GDM1 (cell line): ENCODE measurements around the gene SOAT1.
"Not testable (repeated sequence)": the region's sequence is repeated elsewhere in the genome, so short reads cannot be mapped to it uniquely, and the experiment has no call there.

Experiments used
- DNase-seq: peaks from one replicate; lab custom pipeline; 2025; lab: John Stamatoyannopoulos, UW

The SOAT1 gene

GRCh38 chr1:179293340-179294327, at the start of gene SOAT1:
Gene SOAT1 (plus strand): TSS chr1:179293797. CDS start chr1:179302685, 8,888 bp downstream.
- DNase-seq, result peak; percentile 80

- DNase-seq, result not testable (repeated sequence)
Observed at GRCh38 chr1:179245426-179245825, 48.2 kb upstream of the SOAT1 start.

GRCh38 chr1:179247923-179248322, 45.7 kb upstream of the SOAT1 start:
- DNase-seq, result no peak

DNA sequence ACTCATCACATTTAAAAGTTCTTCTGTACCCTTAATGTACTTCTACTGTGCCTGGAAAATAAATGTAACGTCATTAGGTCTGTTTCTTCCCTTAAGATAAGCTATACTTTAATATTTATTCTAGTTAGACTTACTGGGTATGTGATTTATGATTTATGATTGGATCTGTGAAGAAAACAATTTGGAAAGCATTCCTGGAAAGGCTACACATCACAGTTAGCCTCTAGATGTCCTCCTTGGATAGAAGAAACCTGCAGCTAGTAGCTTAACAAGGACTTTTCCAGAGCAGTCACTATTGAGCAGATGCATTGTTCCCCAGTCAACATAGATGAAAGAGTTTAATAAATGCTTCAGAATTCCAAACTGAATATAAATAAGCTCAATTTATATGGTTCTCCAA, 41.9 kb upstream of the SOAT1 start:
- no peak for DNase-seq

GRCh38 chr1:179252606-179253005, 41.0 kb upstream of the SOAT1 start:
- DNase-seq, result no peak

DNA sequence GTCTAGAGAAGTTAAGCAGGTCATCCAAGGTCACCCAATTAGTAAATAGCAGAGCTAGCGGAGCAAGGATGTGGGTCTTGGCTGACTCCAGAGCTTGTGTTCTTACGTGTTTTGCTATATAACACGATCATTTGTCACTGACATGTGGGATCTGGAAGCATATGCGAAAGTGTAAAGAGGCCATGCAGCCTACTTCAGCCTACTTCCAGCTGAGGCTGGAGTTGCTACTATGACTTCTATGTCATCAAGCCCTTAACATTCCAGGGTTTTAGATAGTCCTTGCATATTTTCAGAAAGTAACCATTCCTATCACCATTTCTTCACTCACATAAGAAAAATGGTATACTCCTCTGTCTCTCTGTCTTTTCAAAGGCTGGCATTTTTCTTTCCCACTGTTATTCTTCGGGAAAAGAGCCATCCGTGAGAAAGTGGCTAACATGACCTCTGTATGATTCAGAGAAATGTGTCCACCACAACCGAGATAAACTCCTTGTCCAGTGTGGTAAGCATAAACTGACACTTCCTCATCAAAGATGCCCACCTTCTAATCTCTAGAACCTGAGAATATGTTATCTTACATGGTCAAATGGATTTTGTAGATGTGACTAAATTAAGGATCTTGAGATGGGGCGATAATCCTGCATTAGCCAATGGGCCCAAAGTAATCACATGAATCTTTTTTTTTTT, 40.2 kb upstream of the SOAT1 start:
- DNase-seq, result no peak

GRCh38 chr1:179262183-179262582, 31.4 kb upstream of the SOAT1 start:
- DNase-seq, result no peak

DNA sequence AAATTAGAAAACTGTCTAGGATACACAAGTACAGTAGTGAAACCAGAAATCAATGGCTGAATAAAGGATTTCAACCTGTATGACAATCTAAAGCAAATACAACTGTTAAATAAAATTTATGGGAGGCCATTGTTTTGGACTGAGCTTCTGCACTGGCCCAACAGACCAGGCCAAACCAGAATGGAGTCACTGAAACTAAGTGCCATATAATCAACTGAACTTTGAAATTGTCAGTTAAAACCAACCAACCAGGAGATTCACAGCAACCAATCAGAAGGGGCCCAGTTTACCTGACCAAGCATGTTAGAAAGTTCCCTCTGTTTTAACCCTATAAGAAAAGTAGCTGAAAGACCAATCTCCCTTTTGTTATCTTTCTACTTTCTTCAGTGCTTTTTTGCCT, 30.5 kb upstream of the SOAT1 start:
- no peak for DNase-seq

DNA sequence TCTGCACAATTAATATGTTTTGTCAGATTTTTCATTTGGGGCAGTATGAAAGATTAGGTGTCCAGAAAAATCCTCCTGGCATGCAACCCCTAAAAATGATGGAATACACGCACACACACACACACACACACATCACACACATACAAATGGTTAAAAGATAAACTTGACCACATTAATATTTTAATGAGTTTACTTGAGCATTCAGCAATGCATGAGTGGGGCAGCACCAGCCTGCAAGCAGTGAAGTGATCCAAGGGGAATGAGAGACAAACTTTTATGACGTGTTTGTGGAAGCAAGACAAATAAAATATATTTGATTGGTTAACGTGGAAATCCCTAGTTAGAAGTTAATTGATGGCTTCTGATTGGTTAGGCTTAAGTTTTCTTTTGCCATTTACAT, 29.1 kb upstream of the SOAT1 start:
- DNase-seq, result no peak

- no peak for DNase-seq
Observed at GRCh38 chr1:179269071-179269470, 24.5 kb upstream of the SOAT1 start.

DNA sequence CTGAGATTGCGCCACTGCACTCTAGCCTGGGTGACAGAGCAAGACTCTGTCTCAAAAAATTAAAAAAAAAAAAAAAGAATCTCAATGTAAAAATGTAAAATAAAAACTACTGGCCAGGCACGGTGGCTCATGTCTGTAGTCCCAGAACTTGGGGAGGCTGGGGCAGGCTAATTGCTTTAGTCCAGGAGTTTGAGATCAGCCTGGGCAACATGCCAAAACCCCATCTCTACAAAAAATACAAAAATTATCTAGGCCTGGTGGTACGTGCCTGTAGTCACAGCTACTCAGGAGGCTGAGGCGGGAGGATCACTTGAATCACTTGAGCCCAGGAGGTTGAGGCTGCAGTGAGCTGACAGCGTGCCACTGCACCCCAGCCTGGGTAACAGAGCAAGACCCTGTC, 19.2 kb upstream of the SOAT1 start:
- not testable (repeated sequence) for DNase-seq

DNA sequence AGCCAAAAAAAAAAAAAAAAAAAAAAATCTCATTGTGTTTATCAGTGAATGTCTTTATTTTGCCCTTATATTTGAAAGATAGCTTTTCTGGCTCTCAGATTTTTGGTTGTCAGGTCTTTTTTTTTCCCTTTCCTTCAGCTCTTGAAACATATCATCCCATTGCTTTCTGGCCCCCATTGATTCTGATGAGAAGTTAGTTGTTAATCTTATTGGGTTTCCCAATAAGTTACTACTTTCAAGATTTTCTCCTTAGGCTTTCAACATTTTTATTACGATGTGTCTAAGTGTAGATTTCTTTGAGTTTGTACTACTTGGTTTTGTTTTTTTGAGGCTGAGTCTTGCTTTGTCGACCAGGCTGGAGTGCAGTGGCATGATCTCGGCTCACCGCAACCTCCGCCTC, 14.7 kb upstream of the SOAT1 start:
- no peak for DNase-seq

- DNase-seq, result no peak
Observed at GRCh38 chr1:179283992-179284391, 9.6 kb upstream of the SOAT1 start.

DNA sequence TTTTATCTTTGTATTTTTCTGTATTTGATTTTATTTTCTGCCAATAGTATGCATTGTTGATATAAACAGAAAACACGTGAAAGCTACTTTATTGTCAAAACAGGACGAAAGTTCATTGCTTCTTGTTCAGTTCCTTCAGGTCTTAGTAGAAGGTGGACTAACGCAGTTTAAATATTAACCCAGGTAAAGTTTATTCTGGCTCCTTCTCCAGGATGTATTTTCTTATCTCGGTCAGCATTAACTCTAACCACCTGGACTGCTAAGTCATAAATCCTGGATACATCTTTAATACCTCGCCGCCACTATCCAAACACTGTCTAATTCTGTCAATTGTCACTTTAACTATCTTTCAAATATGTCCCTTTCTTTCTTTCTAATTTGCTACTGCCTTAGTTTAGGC, 5.7 kb upstream of the SOAT1 start:
- DNase-seq, result no peak

DNA sequence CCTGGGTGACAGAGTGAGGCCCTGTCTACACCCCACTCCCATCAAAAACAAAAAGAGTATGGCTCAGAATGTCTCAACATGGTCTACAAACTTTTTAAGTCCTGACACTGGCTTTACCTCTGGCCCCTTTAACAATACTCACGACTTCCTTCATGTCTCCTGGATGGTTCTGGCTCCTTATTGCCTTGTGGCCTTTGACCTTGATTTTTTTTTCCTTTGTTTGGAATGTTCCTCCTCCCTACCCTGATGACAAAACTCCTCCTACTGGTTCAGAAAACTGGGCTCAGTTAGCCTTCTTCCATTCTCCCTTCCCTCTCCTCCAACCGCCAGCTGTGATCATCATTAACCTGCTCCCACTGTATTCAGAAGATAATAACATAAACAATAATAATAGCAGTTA, 4.6 kb upstream of the SOAT1 start:
- DNase-seq, result no peak

DNA sequence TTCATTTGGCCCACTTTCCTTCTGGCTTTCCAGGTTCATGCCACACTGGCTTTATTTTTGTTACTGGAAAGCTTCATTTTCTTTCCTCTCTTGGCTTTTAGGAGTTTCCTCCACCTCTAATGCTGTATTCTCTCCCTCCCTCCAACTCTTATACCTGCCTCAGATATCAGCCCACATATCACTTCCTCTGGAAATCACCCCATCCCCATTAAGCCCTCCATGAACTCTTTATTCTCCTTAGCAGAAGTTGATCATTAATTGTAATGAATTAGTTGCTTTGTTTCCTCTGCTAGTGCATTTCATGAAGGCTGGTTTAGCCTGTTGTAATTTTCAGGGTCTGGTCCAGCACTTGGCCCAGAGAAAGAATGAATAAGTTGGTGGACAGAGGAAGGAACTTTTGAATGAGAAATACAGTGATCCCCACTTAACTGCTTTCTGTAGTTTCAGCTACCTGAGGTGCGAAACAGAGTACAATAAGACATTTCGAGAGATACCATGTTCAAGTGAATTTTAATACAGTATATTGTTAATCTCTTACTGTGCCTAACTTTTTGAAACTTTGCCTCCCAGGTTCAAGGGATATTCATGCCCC, 1.7 kb downstream of the SOAT1 start:
- no peak for DNase-seq

DNA sequence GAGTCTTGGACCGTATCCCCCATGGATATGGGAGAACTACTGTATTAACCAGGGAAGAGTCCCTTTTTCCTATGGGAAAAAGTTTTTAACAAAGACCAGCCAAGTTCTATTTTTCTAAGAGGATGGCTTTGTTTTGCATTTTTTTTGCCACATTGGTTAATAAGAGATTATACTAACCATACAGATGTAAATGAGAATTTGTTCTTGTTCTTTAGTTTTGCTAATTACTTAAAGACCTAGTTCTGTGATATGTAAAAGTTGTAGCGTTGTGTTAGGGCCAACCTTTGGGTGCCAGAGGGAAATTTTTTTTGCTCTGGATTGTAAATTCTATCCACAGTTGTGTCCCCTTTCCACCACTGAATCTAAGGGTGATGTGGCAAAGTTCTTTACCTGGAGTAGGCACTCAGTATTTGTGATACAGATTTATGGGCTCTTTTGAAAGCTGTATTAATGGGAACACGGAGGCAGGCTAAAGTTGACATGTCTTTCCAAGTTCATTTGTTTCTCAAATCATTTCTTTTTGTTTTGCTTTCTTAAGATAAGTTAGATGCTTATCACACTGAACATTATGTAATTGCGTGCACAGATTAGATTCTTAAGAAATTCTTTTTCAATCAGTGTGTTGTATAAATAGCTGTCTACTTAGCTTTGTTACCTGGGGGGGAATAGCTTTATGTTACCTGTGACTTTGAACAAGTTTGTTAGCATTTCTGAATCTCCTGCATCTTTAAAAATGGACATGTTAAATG, 2.9 kb downstream of the SOAT1 start:
- DNase-seq, result no peak

DNA sequence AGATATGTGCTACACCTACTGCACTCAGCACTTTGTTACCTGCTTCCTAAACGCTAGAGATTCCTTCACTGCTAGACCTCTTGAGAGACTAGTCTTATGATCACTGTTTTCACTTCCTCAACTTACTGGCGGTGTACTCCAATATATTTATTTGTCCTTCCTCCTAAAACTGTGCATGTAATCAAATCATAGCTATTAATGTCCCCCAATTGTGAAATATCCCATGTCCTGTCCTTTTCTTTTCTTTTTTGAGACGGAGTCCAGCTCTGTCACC, 3.4 kb downstream of the SOAT1 start:
- DNase-seq, result no peak

DNA sequence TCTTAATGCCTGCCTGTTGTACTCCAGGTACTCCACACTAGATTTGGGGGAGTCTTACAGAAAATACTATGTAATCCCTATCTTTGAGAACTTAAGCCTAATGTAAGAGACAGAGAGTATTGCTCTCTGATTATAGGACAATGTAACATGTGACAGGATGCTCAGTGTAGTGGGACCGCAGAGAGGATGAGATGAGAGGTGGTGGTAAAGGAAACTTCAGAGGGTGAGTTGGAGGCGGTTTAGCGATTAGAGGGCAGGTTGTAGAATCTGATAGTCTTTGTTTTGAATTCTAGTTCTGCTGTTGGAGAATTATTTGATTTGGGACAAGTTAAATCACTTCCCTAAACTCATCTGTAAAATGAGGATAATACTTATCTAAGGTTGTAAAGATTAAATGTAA, 5.4 kb downstream of the SOAT1 start:
- no peak for DNase-seq

DNA sequence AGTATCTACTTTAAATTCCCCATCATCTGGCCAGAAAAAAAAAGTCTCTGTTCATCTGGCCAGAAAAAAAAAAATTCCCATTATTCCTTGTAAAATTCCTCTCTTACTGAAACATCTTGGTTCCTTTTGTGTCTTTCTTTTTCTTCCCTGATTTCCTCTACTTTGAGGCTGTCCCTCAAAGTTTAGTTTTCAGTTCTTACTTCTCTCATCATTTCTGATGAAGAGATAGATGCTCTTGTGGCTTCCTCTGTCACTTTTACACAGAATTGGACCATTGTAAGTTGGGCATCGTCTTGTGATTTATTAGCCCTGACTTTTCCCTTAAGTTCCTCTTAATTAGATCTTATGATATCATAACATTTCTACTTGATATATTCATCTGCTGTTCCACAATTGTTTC, 6.5 kb downstream of the SOAT1 start:
- DNase-seq, result no peak

GRCh38 chr1:179302070-179302469, 8.5 kb downstream of the SOAT1 start:
- no peak for DNase-seq

DNA sequence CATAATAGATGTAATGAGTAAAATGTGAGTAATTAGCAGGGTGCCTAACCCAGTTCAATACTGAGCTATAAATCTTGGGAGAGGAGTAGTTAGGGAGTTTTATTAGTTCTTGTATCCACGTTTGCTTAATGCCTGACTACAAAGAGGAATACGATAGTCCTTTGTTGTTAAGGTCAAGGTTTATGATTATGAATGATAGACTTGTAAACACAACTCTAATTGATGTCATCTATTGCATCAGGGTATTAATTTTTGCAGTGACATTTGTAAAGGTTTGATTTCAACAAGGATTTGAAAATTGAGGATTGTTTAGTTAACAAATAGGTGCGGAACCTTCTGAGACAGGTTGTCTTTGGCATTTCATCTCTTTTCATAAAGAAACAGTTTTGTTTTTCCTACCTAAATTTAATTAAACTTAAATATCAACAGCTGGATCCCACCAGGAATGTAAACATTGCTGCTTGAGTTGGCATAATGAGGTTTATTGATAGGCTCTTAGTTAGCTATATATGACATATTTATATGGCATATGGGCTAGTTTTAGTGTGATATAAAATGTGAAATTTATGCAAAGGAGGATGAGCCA, 9.7 kb downstream of the SOAT1 start:
- DNase-seq, result no peak
